Anterior cingulate cortex (tissue), 58 donors: ENCODE data around the gene INSR.

ENCODE experiments used
- DNase-seq, 58 donors: peaks; one replicate each; lab custom pipeline; 2025; lab: John Stamatoyannopoulos, UW

INSR gene

GRCh38 chr19:7106711-7107657 lies 187.2 kb downstream of the INSR start:
- no peak for DNase-seq

DNA sequence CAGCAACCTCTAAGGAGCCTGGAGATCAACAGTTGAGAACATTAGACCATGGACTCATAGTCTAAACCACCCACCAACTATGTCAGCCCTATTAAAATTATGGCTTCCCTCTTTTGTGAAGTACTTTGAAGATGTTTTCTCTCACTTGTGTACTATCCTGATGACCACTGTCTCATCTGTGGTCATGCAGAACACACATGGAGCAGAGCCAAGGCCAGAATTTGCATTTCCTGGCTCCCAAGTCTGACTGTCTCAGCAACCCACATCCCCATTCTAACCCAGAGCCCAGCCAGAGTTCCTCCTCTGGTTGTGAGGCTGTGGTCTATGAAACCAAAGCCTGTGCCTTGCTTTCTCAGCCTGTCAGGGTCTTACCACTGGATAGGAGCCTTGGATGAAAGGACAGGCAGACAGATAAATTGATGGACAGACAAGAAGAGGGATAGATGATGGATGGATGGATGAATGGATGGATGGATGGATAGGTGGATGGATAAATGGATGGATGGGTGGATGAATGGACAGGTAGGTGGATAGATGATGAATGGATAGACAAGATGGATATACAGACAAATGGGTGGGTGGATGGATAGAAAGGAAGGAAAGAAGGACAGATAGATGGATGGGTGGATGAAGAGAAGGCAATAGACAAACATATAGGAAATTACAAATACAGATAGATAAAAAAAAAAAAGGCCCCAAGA lies 189.3 kb downstream of the INSR start:
- DNase-seq, result peak in 8 of 58 donors; percentile 2 to 27 (median 4)

- no peak for DNase-seq
Observed at GRCh38 chr19:7101498-7102253, 192.5 kb downstream of the INSR start.

DNA sequence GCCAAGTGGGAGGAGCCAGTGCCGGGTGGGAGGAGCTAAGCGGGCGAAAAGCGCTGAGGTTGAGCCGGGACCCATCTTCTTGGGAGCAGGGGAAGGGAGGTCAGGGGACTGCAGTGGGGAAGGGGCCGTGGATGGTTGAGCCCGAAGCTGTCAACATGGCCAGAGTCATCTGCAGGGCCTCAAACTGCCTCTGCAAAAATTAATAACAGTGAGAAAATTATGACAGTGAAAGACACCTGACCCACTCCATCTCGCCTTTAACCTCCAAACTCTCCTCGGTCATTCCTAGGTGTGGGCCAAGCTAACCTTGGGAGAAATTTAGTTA lies 194.7 kb downstream of the INSR start:
- no peak for DNase-seq

DNA sequence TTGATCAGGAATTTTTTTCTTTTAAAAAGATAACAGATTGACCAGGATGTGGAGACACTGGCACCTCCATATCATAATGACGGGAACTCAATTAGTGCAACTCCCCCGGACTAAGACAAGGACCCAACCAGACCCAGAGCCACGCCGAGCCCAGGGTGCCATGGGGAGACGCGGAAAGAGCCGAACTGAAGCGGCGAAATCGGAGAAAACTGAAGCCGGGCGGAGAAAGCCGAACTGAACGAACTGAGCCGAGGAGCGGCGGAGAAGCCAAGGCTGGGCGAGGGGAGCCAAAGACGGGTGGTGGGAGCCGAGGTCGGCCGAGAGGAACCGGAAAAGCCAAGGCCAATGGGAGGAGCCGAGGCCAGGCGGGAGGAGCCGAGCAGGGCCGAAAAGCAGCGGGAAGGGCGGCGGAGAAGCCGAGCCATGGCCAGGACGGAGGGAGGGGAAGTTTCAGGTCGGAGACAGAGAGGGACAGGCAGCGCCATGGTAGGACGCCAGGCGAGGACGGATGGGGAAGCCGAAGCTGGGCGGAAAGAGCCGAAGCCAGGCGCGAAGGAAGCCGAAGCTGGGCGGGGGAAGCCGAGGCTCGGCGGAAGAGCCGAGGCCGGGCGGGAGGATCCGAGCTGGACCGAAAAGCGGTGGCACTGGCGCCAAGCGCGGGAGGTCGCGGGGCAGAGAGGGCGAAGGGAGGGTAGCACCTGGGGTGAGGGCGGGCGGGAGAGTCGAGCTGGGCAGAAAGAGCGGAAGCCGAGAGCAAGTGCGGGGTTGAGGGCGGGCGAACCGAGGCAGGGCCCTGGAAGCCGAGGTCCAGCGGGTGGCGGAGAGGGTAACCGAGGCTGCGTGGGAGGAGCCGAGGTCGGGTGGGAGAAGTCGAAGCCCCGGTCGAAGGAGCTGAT lies 195.3 kb downstream of the INSR start:
- peak; percentile 70 to 100 (median 90) for DNase-seq

DNA sequence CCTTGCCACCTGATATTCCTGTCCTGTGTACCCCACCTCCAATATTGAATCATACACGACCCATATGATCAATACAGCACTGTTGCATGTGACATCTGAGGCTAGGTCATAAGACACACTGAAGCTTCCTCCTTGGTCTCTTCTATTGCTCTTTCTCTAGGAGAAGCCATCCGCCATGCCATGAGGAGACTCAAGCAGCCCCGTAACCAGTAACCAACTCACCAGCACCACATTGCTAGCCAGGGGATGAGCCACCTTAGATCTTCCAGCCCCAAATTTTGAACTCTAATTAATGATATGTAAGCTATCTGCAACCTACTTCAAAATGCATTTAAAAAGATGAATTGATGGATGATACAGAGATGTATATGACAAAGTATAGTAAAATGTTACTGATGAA lies 196.1 kb downstream of the INSR start:
- DNase-seq, result no peak

DNA sequence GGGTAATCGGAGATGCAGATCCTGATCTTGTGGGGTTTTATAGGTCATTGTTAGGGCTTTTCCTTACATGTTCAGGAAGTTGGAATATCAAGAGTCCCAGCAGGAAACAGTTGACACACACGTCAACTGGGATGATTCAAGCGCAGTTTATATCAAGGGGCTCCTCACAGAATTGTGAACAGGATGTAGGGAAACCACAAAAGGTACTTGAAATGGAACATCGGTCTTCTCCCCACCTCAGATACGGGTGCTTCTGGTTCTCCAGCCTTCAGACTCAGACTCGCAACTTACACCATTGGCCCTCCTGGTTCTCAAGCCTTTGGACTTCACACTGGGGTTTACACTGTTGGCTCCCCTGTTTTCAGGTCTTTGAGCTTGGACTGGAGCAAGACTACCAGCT lies 205.2 kb downstream of the INSR start:
- no peak for DNase-seq

GRCh38 chr19:7083076-7083956 lies 210.9 kb downstream of the INSR start:
- DNase-seq, result no peak

DNA sequence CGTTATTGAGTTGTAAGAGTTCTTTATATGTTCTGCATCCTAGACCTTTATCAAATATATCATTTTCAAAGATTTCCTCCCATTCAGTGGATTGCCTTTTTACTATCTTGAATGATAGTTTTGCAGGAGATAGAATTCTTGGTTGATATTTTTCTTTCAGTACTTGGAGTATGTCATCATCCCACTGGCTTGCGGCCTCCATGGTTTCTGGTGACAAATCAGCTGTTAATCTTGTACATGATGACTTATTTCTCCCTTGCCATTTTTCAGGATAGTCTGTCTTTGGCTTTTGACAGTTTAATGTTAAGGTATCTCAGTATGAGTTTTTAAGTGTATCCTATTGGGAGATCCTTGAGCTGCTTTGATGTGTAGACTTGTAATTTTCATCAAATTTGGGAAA lies 216.2 kb downstream of the INSR start:
- DNase-seq, result no peak

- no peak for DNase-seq
Observed at GRCh38 chr19:7076151-7076550, 218.1 kb downstream of the INSR start.

- no peak for DNase-seq
Observed at GRCh38 chr19:7074705-7075282, 219.4 kb downstream of the INSR start.

DNA sequence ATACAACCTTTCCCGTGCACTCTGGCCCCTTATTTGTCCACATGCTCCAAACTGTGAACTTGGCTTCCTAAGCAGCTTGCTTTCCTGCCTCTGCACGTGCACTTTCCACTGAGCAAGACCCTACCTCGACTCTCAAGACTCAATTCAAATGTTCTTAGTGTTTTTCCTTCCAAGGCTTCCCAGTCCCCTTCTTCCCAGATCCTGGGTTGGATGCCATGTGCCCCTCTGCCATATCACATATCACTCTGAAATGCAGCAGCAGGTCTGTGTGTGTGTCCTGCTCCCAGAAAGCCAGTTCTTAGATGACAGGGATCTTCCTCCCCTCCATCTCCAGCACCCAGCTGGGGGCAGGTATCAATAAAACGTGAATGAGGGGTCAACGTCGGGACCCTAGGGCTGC lies 221.7 kb downstream of the INSR start:
- DNase-seq, result no peak

GRCh38 chr19:7069904-7070226 lies 224.3 kb downstream of the INSR start:
- DNase-seq, result peak in 1 of 58 donors; percentile 32

- peak; percentile 74 to 99 (median 96) for DNase-seq
Observed at GRCh38 chr19:7069042-7069903, 224.9 kb downstream of the INSR start, which contains the start of gene ZNF557. Gene ZNF557, plus strand, starts transcription at chr19:7069703. Its CDS starts 5,372 bp downstream, at chr19:7075075.

- DNase-seq, result no peak
Observed at GRCh38 chr19:7068599-7068998, 225.6 kb downstream of the INSR start.

GRCh38 chr19:7067716-7068115 lies 226.5 kb downstream of the INSR start:
- DNase-seq, result no peak

DNA sequence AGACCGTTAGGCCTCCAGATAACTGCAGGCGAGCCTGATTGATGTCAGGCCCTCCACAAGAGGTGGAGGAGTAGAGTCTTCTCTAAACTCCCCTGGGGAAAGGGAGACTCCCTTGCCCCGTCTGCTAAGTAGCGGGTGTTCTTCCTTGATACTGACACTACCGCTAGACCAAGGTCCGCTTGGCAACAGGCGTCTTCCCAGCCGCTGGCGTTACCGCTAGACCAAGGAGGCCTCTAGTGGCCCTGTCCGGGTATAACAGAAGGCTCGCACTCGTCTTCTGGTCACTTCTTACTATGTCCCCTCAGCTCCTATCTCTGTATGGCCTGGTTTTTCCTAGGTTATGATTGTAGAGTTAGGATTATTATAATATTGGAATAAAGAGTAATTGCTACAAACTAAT lies 227.1 kb downstream of the INSR start:
- DNase-seq, result peak in 1 of 58 donors; percentile 2
